CD4-positive, alpha-beta T cell treated with Interleukin-15 for 1 hour (primary cell): Measurements from ENCODE around the gene CELSR1.
"Not testable (repeated sequence)": the region's sequence is repeated elsewhere in the genome, so short reads cannot be mapped to it uniquely, and the experiment has no call there.

Source experiments
- DNase-seq: peaks from one replicate; pipeline ENCODE4 v3.0.0-alpha.2; 2020

The CELSR1 gene

GRCh38 chr22:46415776-46416519 is 121.5 kb downstream of the CELSR1 start:
- DNase-seq: no peak

DNA sequence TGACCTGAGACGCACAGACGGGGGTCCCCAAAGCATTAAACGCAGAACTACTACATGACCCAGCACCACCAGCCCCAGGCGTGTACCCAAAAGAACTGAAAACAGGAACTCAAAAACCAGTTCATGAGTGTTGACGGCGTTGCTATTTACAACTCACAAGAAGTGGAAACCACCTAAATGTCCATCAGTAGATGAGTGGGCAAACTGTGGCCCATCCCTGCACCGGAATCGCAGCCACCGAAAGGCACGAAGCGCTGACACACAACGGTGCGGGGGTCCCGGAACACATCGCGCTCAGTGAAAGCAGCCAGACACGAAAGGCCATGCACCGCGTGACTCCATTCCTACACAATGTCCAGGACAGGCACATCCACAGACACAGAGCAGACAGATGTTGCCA is 122.7 kb downstream of the CELSR1 start:
- no peak for DNase-seq

GRCh38 chr22:46413725-46414379 is 123.6 kb downstream of the CELSR1 start:
- DNase-seq: no peak

DNA sequence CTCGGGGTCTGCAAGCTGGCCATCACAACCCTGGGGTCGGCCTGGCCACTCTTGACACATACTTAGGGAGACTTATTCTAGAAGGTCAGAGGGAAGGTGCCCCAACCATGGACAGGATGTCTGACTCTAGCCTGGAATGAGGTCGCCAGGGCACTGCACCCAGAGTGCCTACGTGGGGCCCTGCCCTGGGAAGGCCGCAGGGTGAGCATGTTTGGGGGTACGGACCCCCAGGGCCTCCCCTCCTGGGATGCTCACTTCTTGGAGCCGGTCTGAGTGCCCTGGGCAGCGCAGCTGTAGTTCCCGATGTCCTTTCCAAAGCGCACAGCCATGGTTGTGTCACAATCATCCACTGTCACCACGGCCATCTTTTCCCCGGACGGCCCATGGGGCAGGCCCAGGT is 126.1 kb downstream of the CELSR1 start:
- no peak for DNase-seq

DNA sequence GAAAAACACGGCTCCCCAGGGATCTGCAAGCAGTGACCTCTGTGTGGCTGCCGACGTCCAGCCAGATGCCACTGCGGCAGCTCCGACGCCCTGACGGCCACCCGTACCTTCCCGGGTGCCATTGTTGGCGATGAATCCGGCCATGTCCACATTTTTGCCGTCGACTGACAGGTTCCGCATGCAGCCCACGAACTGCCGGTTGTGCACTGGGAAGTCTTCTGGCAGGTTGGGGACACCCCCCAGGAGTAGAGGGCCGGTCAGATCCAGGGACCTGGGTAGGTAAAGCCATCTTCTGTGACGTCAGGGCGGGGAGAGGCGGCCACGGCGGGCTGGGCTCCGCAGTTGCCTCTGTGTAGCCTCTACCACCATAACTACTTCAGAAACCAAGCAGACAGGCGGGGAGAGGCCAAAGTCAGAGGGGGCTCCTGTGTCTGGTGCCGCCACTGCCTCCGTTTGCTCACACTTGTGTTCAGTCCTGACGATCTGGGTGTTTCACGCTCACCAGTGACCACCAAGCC is 127.1 kb downstream of the CELSR1 start:
- DNase-seq: no peak

- DNase-seq: no peak
These were observed 127.7 kb downstream of the CELSR1 start for GRCh38 chr22:46409631-46410210.

GRCh38 chr22:46408568-46409506 is 128.6 kb downstream of the CELSR1 start:
- DNase-seq: no peak

GRCh38 chr22:46407748-46408147 is 129.7 kb downstream of the CELSR1 start:
- DNase-seq: no peak

DNA sequence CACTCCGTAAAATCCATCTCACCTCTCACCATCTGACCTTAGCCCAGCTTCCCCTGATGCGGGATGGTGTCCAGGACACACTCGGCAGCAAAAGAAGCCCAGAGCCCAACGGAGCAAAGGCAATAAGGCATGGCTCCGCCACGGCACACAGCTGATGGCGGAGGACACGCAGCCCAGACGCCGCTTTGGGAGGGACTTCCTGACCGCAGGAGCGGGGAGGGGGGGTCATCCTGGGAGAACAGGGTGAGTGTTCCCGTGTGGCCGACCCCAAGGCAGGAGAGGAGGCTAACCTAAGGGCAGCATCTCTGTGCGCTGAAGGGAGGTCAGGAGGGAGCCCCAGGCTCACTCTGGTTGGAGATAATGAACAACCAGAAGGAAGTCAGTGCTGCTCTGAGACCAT is 130.6 kb downstream of the CELSR1 start:
- no peak for DNase-seq

GRCh38 chr22:46406349-46406748 is 131.1 kb downstream of the CELSR1 start:
- DNase-seq: no peak

- DNase-seq: no peak
These were observed 131.5 kb downstream of the CELSR1 start for GRCh38 chr22:46405901-46406300.

GRCh38 chr22:46403880-46404279 is 133.5 kb downstream of the CELSR1 start:
- DNase-seq: not testable (repeated sequence)

DNA sequence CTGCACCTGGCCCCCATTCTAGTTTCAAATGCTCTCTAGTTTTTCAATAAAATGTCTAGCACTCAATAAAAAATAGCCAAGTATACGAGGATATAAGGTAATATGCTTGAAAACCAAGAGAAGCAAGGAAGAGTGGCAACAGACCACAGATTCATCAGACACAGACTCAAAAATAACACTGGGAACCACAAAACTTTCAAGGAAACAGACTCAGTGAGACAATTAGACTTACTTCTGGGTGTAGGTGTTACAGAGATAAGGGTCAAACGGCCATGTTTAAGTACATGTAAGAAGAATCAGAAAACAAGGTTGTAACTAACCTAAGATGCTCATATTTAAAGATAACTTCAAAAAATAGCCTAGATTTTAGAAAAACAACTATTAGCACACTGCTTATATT is 134.9 kb downstream of the CELSR1 start:
- DNase-seq: no peak

- no peak for DNase-seq
These were observed 136.1 kb downstream of the CELSR1 start for GRCh38 chr22:46401370-46401769.

DNA sequence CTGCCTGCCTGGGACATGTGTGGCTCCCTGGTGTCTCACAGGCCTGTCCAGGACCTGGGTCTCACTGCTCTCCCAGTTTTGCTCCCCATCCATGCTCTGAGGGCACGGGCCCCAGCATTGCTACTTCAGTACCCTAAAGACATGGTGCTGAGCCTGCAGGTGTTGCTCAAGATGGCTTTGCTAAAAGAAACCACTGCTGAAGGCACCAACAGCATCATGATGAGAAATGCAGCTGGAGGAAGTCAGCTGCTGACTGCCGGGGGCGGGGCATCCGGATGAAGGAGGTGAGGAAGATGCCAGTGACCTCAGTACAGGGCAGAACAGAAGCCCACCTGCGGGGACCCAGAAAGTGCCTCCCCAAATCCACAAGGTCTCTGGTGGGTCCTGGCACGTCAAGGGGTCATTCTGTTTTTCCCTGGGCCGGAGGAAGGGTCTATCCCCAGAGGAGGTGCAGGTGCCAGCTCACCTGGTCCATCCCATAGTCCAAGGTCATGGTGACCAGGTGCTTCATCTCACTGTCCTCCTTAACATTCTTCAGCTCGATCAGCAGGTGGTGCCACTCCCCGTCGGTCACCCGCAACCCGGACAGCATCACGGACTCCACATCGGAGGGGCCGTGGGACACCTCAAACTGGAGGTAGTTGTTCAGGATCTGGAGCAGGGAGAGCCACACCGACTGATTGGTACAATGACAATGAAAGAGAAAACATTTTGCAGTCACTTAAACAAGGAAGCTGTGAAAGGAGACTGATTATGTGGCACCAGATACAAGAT is 138.0 kb downstream of the CELSR1 start:
- no peak for DNase-seq

DNA sequence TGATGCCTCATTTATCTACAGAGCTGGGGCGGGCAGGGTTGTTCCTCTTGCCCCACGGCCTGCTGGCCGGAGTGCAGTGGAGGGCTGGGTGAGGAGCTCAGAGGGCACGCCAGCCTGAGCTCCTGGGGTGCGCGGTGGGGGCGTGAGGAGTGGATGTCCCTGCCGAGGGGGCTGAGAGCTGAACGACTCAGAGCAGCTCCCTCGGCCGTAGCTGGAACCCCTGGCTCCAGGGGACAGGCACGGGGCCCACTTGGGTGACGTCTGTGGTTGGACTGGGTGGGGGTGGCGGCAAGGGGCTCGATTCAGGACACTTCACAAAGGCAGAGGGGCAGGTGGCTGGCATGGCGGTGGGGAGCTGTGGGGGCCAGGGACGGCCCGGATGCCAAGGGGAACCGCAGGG is 139.5 kb downstream of the CELSR1 start:
- DNase-seq: no peak

- DNase-seq: no peak
These were observed 139.9 kb downstream of the CELSR1 start for GRCh38 chr22:46397514-46397913.

GRCh38 chr22:46397049-46397448 is 140.4 kb downstream of the CELSR1 start:
- not testable (repeated sequence) for DNase-seq

- no peak for DNase-seq
These were observed 142.3 kb downstream of the CELSR1 start for GRCh38 chr22:46395145-46395544.

DNA sequence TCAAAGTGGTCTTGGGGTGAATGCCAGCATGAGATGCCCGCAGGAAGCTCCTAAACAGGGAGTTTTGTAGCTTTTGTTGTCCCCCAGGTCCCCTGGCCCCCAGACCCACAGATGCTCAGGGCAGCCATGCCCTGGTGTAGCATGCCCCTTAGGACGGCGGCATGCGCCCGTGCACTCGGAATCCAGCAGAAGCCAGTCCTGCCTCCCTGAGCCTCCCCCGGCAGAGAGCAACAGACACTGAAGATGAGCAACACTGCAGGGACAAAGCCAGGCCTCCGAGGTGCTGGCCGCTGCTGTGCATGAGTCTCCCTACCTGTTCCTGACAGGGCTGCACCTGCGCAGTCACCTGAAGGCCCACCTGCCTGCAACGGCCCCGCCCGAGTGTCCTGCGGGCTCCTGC is 142.8 kb downstream of the CELSR1 start:
- no peak for DNase-seq

- no peak for DNase-seq
These were observed 143.5 kb downstream of the CELSR1 start for GRCh38 chr22:46393873-46394272.
